HEK293 (cell line): ENCODE results near the gene SERPINB4.

Experiments
- CTCF ChIA-PET: fragments of 350-600 bp; formaldehyde crosslinking; extraction: SDS; loops from one replicate; lab custom pipeline; 2021; ENCODE audit warnings: antibody characterized with exemption; lab: Yijun Ruan, JAX
- POLR2A ChIA-PET: fragments of 300-600 bp; formaldehyde crosslinking; extraction: SDS; loops from one replicate; lab custom pipeline; 2020; ENCODE audit warnings: antibody characterized with exemption, inconsistent platforms; lab: Yijun Ruan, JAX
- H3K27ac ChIP-seq: fragments of 200-500 bp; sonication (Bioruptor generic); 2 replicates; pipeline ENCODE4 v1.5.1; 2014; ENCODE audit warnings: low read depth, low read length, control low read depth, inconsistent platforms; ENCODE audit errors: extremely low read depth
- H3K36me3 ChIP-seq, 2 experiments: fragments of 200-500 bp in 1 of 2; sonication (Bioruptor generic) in 1 of 2; 1 replicate in 1 of 2; 2 replicates in 1 of 2; pipeline ENCODE4 v1.5.1; 2014 to 2017; ENCODE audit warnings: inconsistent platforms in 2 of 2, low read length in 2 of 2; ENCODE audit not compliant: control insufficient read depth in 2 of 2, insufficient read depth in 1 of 2
- H3K4me1 ChIP-seq: fragments of 200-500 bp; sonication (Bioruptor generic); 2 replicates; pipeline ENCODE4 v1.5.1; 2014; ENCODE audit warnings: mild to moderate bottlenecking, low read length, inconsistent platforms; ENCODE audit not compliant: control insufficient read depth, insufficient read depth
- H3K4me3 ChIP-seq: 2 replicates; pipeline ENCODE4 v1.5.1; 2011; ENCODE audit warnings: low read depth, mild to moderate bottlenecking, control low read depth, low read length, moderate library complexity
- H3K9me3 ChIP-seq: fragments of 200-500 bp; sonication (Bioruptor generic); 2 replicates; pipeline ENCODE4 v1.5.1; 2014; ENCODE audit warnings: low read depth, low read length, inconsistent platforms; ENCODE audit not compliant: control insufficient read depth, insufficient read depth
- AEBP2 ChIP-seq: fragments of 450-650 bp; formaldehyde crosslinking; IDR thresholded peaks from 2 replicates; pipeline ENCODE4 v1.5.1; 2016; ENCODE audit warnings: missing biosample characterization, missing genetic modification characterization, borderline replicate concordance
- BCL11B ChIP-seq: fragments of 450-650 bp; formaldehyde crosslinking; IDR thresholded peaks from 2 replicates; pipeline ENCODE4 v1.5.1; 2016; ENCODE audit warnings: low read depth, missing biosample characterization, missing genetic modification characterization
- BCL6B ChIP-seq: fragments of 450-650 bp; formaldehyde crosslinking; IDR thresholded peaks from 2 replicates; pipeline ENCODE4 v1.5.1; 2017; ENCODE audit warnings: missing biosample characterization, missing genetic modification characterization
- ELK4 ChIP-seq: IDR thresholded peaks from 2 replicates; pipeline ENCODE4 v1.6.1; 2011; ENCODE audit warnings: mild to moderate bottlenecking, low read depth, low read length, borderline replicate concordance
- GLI4 ChIP-seq: fragments of 450-650 bp; formaldehyde crosslinking; IDR thresholded peaks from 2 replicates; pipeline ENCODE4 v1.5.1; 2016; ENCODE audit warnings: missing biosample characterization, missing genetic modification characterization
- SP7 ChIP-seq: fragments of 450-650 bp; formaldehyde crosslinking; IDR thresholded peaks from 2 replicates; pipeline ENCODE4 v1.5.1; 2016; ENCODE audit warnings: missing biosample characterization, missing genetic modification characterization
- ZBTB26 ChIP-seq: fragments of 450-650 bp; formaldehyde crosslinking; optimal IDR thresholded peaks from 2 replicates; pipeline ENCODE3; 2016; ENCODE audit warnings: missing biosample characterization, mild to moderate bottlenecking, missing genetic modification characterization
- ZBTB48 ChIP-seq: fragments of 450-650 bp; formaldehyde crosslinking; IDR thresholded peaks from 2 replicates; pipeline ENCODE4 v1.5.1; 2016; ENCODE audit warnings: missing biosample characterization, missing genetic modification characterization
- ZNF155 ChIP-seq: fragments of 450-650 bp; formaldehyde crosslinking; IDR thresholded peaks from 2 replicates; pipeline ENCODE4 v1.5.1; 2016; ENCODE audit warnings: missing biosample characterization, missing genetic modification characterization
- ZNF157 ChIP-seq: fragments of 450-650 bp; formaldehyde crosslinking; IDR thresholded peaks from 2 replicates; pipeline ENCODE4 v1.5.1; 2016; ENCODE audit warnings: missing biosample characterization, missing genetic modification characterization
- ZNF23 ChIP-seq: fragments of 450-650 bp; formaldehyde crosslinking; IDR thresholded peaks from 2 replicates; pipeline ENCODE4 v1.5.1; 2016; ENCODE audit warnings: missing biosample characterization, missing genetic modification characterization, borderline replicate concordance
- ZNF416 ChIP-seq: fragments of 450-650 bp; formaldehyde crosslinking; IDR thresholded peaks from 2 replicates; pipeline ENCODE4 v1.5.1; 2016; ENCODE audit warnings: missing biosample characterization, missing genetic modification characterization
- ZNF426 ChIP-seq: fragments of 450-650 bp; formaldehyde crosslinking; IDR thresholded peaks from 2 replicates; pipeline ENCODE4 v1.5.1; 2017; ENCODE audit warnings: missing biosample characterization, missing genetic modification characterization, mild to moderate bottlenecking, inconsistent platforms, moderate library complexity
- ZNF518A ChIP-seq: fragments of 450-650 bp; formaldehyde crosslinking; conservative IDR thresholded peaks from 2 replicates; pipeline ENCODE4 v1.5.1; 2016; ENCODE audit warnings: low read depth, missing biosample characterization, missing genetic modification characterization
- ZNF768 ChIP-seq: fragments of 450-650 bp; formaldehyde crosslinking; IDR thresholded peaks from 2 replicates; pipeline ENCODE4 v1.5.1; 2018; ENCODE audit warnings: missing biosample characterization, mild to moderate bottlenecking, missing genetic modification characterization
- ZNF776 ChIP-seq: fragments of 450-650 bp; formaldehyde crosslinking; IDR thresholded peaks from 2 replicates; pipeline ENCODE4 v1.5.0; 2017; ENCODE audit warnings: missing biosample characterization, missing genetic modification characterization, borderline replicate concordance
- ZSCAN18 ChIP-seq: fragments of 450-650 bp; formaldehyde crosslinking; IDR thresholded peaks from 2 replicates; pipeline ENCODE4 v1.5.1; 2016; ENCODE audit warnings: missing biosample characterization, missing genetic modification characterization
- ZSCAN4 ChIP-seq: fragments of 450-650 bp; formaldehyde crosslinking; IDR thresholded peaks from 2 replicates; pipeline ENCODE4 v1.5.1; 2017; ENCODE audit warnings: missing biosample characterization, missing genetic modification characterization

SERPINB4 gene

GRCh38 chr18:63617915-63618234, 26.2 kb downstream of the SERPINB4 start (continued):
- no peak for TF ChIP-seq ZBTB26 (tag by site-specific recombination)
- TF ChIP-seq GLI4 (tag by site-specific recombination), result no peak
- no peak for TF ChIP-seq BCL6B (tag by site-specific recombination)
- no peak for TF ChIP-seq ZNF23 (tag by site-specific recombination)
- no peak for TF ChIP-seq ELK4
- TF ChIP-seq ZNF157, result no peak
- TF ChIP-seq ZSCAN18 (tag by site-specific recombination), result no peak

- Histone ChIP-seq H3K9me3 (no peaks in the 10 kb centered on the region), H3K27ac (0 out of 2 replicates have a peak overlapping the region, but pooled peaks have one; percentile 41), H3K4me1 (peaks cover 13% of the 10 kb centered on the region; the same call in 1 of the 2 replicates)
- CTCF ChIA-PET, result interaction anchor here (0.6 to 0.7 kb wide), 2 partner anchors 41 to 101 kb away, joined by 3 read pairs; no protein-coding TSS in a partner anchor
- POLR2A ChIA-PET, result no interaction called here
- TF ChIP-seq ZNF768 (tag by site-specific recombination) (no peak), SP7 (tag by site-specific recombination) (peak; percentile 94)
- TF ChIP-seq, all 188 proteins: peak for 1
- Histone ChIP-seq H3K4me3 (no peak overlapping the region), H3K36me3 (no peaks in the 10 kb centered on the region)
Measured at GRCh38 chr18:63617049-63617914, 26.8 kb downstream of the SERPINB4 start.

- ChIA-PET CTCF (no interaction called here), POLR2A (no interaction called here)
- Histone ChIP-seq H3K36me3 (no peaks in the 10 kb centered on the region), H3K9me3 (no peaks in the 10 kb centered on the region), H3K4me3 (no peak overlapping the region), H3K27ac (no peak overlapping the region), H3K4me1 (peaks cover 13% of the 10 kb centered on the region; the same call in 1 of the 2 replicates)
- TF ChIP-seq ZBTB48 (tag by site-specific recombination) (no peak), ZNF776 (tag by site-specific recombination) (no peak), BCL11B (tag by site-specific recombination) (no peak), ZNF426 (no peak), ZNF416 (tag by site-specific recombination) (no peak), ZSCAN4 (no peak), ZNF155 (tag by site-specific recombination) (no peak), ZNF518A (tag by site-specific recombination) (no peak), AEBP2 (tag by site-specific recombination) (no peak)
Measured at GRCh38 chr18:63613420-63613819, 30.6 kb downstream of the SERPINB4 start.
